Hepatocyte (in vitro differentiated cells): ENCODE results near the gene UBL5. TPM values are rescaled to one million over a fixed set of nuclear protein-coding genes. Genes with fewer than 3 reads are reported as not detected.
"Not testable (repeated sequence)": the region's sequence is repeated elsewhere in the genome, so short reads cannot be mapped to it uniquely, and the experiment has no call there.

ENCODE experiments used
- DNase-seq: peaks from one replicate; pipeline ENCODE4 v3.0.0-alpha.2; 2016; ENCODE audit warnings: low spot score
- H2AFZ ChIP-seq: fragments of 200-600 bp; sonication (generic); 2 replicates; pipeline ENCODE4 v1.6.0; 2016; ENCODE audit warnings: antibody characterized with exemption, mild to moderate bottlenecking
- H3K27ac ChIP-seq: fragments of 200-600 bp; sonication (generic); 2 replicates; pipeline ENCODE4 v1.5.1; 2016; ENCODE audit warnings: mild to moderate bottlenecking
- H3K27me3 ChIP-seq: fragments of 200-600 bp; sonication (generic); 2 replicates; pipeline ENCODE4 v1.6.1; 2016
- H3K36me3 ChIP-seq: fragments of 200-600 bp; sonication (generic); replicated peaks from 2 replicates; pipeline ENCODE4 v1.5.1; 2016; ENCODE audit warnings: low read depth; ENCODE audit not compliant: insufficient read depth
- H3K4me1 ChIP-seq: fragments of 200-600 bp; sonication (generic); 2 replicates; pipeline ENCODE4 v1.5.1; 2016; ENCODE audit warnings: mild to moderate bottlenecking, moderate library complexity; ENCODE audit not compliant: insufficient read depth
- H3K4me2 ChIP-seq: fragments of 200-600 bp; sonication (generic); 2 replicates; pipeline ENCODE4 v1.6.0; 2016
- H3K4me3 ChIP-seq: fragments of 200-600 bp; sonication (generic); 2 replicates; pipeline ENCODE4 v1.5.1; 2016; ENCODE audit warnings: mild to moderate bottlenecking
- H3K79me2 ChIP-seq: fragments of 200-600 bp; sonication (generic); 2 replicates; pipeline ENCODE4 v1.6.0; 2017; ENCODE audit warnings: mild to moderate bottlenecking
- H3K9me2 ChIP-seq: fragments of 200-600 bp; sonication (generic); replicated peaks from 2 replicates; pipeline ENCODE4 v1.6.0; 2017; ENCODE audit warnings: mild to moderate bottlenecking; ENCODE audit not compliant: insufficient read depth
- H3K9me3 ChIP-seq: fragments of 200-600 bp; sonication (generic); 2 replicates; pipeline ENCODE4 v1.5.1; 2016; ENCODE audit warnings: low read depth, mild to moderate bottlenecking
- H4K20me1 ChIP-seq: fragments of 200-600 bp; sonication (generic); 2 replicates; pipeline ENCODE4 v1.6.0; 2016; ENCODE audit warnings: mild to moderate bottlenecking; ENCODE audit not compliant: insufficient read depth, poor library complexity, severe bottlenecking
- CTCF ChIP-seq: fragments of 200-600 bp; sonication (generic); IDR thresholded peaks from 2 replicates; pipeline ENCODE4 v1.5.1; 2016; ENCODE audit warnings: antibody characterized with exemption, mild to moderate bottlenecking; ENCODE audit not compliant: poor library complexity
- EZH2 ChIP-seq: fragments of 200-600 bp; sonication (generic); IDR thresholded peaks from 2 replicates; pipeline ENCODE4 v1.6.1; 2016; ENCODE audit warnings: antibody characterized with exemption, mild to moderate bottlenecking, borderline replicate concordance
- EZH2phosphoT487 ChIP-seq: fragments of 200-600 bp; sonication (generic); IDR thresholded peaks from one replicate; pipeline ENCODE4 v1.6.1; 2018; ENCODE audit warnings: antibody characterized with exemption, mild to moderate bottlenecking, low read depth, moderate library complexity; ENCODE audit not compliant: unreplicated experiment, severe bottlenecking
- WGBS: methylation state at CpG from one replicate; pipeline ENCODE4 v1.1.6; 2016; ENCODE audit warnings: low lambda C conversion rate; ENCODE audit errors: missing lambda C conversion rate; 5-methylcytosine and 5-hydroxymethylcytosine counted together
- polyA plus RNA-seq: library from polyadenylated mRNA; unstranded; fragments of >200 nt; fragmentation: Nextera tagmentation; extraction: Ambion mirVana; gene quantifications from 2 replicates; pipeline ENCODE4 v1.2.1, GENCODE V29; 2016
- total RNA-seq: library from RNA; depleted of rRNA; stranded (reverse); fragments of >200 nt; gene quantifications from 2 replicates; pipeline ENCODE4 v1.2.3, GENCODE V29; 2014

Gene UBL5
- total and polyA plus RNA-seq, 2 experiments from 2014 or later: 528 to 613 TPM

- H3K27ac ChIP-seq: no peak overlapping the region
- no peak overlapping the region for H3K4me3 ChIP-seq
- no peaks in the 10 kb centered on the region for H3K9me2 ChIP-seq
- DNase-seq: no peak
- no peaks in the 10 kb centered on the region for H3K36me3 ChIP-seq
- H3K79me2 ChIP-seq: peaks cover 5% of the 10 kb centered on the region
- TF ChIP-seq EZH2: no peak
- no peak for TF ChIP-seq EZH2phosphoT487
- no peak for TF ChIP-seq CTCF
- no peak overlapping the region for H3K4me2 ChIP-seq
- H3K27me3 ChIP-seq: no peaks in the 10 kb centered on the region
- no peaks in the 10 kb centered on the region for H3K4me1 ChIP-seq
- H3K9me3 ChIP-seq: no peaks in the 10 kb centered on the region
- 97% methylated on average over 9 of the region's 9 CpGs for WGBS
- H2AFZ ChIP-seq: no peak overlapping the region
- H4K20me1 ChIP-seq: no peaks in the 10 kb centered on the region
Measured at GRCh38 chr19:9842834-9843625, 15.3 kb downstream of the UBL5 start.

GRCh38 chr19:9843626-9844273 lies 16.0 kb downstream of the UBL5 start:
- not testable (repeated sequence) for H3K36me3 ChIP-seq, H3K9me2 ChIP-seq, H2AFZ ChIP-seq, H3K9me3 ChIP-seq, H3K4me2 ChIP-seq, H3K4me1 ChIP-seq, H3K79me2 ChIP-seq, H3K27ac ChIP-seq, H3K27me3 ChIP-seq, DNase-seq, H3K4me3 ChIP-seq, H4K20me1 ChIP-seq
- WGBS: 98% methylated on average over 12 of the region's 12 CpGs

GRCh38 chr19:9847087-9847671 lies 19.5 kb downstream of the UBL5 start:
- Histone ChIP-seq H3K79me2 (no peaks in the 10 kb centered on the region), H3K9me2 (no peaks in the 10 kb centered on the region), H3K4me2 (no peak overlapping the region), H3K9me3 (no peaks in the 10 kb centered on the region), H3K36me3 (no peaks in the 10 kb centered on the region), H2AFZ (no peak overlapping the region), H3K4me3 (no peak overlapping the region), H4K20me1 (no peaks in the 10 kb centered on the region), H3K27me3 (no peaks in the 10 kb centered on the region), H3K4me1 (no peaks in the 10 kb centered on the region), H3K27ac (no peak overlapping the region)
- peak; percentile 73 for DNase-seq
- 60% methylated on average over 13 of the region's 13 CpGs for WGBS
- no peak for TF ChIP-seq EZH2
- TF ChIP-seq EZH2phosphoT487: no peak
- TF ChIP-seq CTCF: peak; percentile 41

- Histone ChIP-seq H3K4me3 (no peak overlapping the region), H3K27ac (no peak overlapping the region), H4K20me1 (no peaks in the 10 kb centered on the region), H3K79me2 (no peaks in the 10 kb centered on the region), H3K27me3 (no peaks in the 10 kb centered on the region), H3K9me3 (no peaks in the 10 kb centered on the region), H3K4me2 (no peak overlapping the region), H2AFZ (no peak overlapping the region), H3K36me3 (no peaks in the 10 kb centered on the region), H3K9me2 (no peaks in the 10 kb centered on the region), H3K4me1 (no peaks in the 10 kb centered on the region)
- DNase-seq: no peak
- WGBS: 74% methylated on average over 4 of the region's 4 CpGs
- TF ChIP-seq CTCF (peak; percentile 40), EZH2phosphoT487 (no peak)
Measured at GRCh38 chr19:9848060-9848459, 20.3 kb downstream of the UBL5 start.
